HG02870 (cell line): Measurements from ENCODE around the gene ADARB1.

Experiments used
- ATAC-seq: cut with Tn5 transposase; IDR thresholded peaks from one replicate; pipeline ENCODE4 v1.9.1; 2021; ENCODE audit warnings: mild to moderate bottlenecking, moderate library complexity; ENCODE audit not compliant: unreplicated experiment

ADARB1 gene

GRCh38 chr21:45090966-45091365 lies 16.6 kb downstream of the ADARB1 start:
- no peak for ATAC-seq

- no peak for ATAC-seq
These were observed 17.4 kb downstream of the ADARB1 start for GRCh38 chr21:45091550-45092322.

- ATAC-seq = no peak
These were observed 18.7 kb downstream of the ADARB1 start for GRCh38 chr21:45093035-45093532.

GRCh38 chr21:45094412-45094811 lies 20.0 kb downstream of the ADARB1 start:
- ATAC-seq = no peak

- no peak for ATAC-seq
These were observed 21.1 kb downstream of the ADARB1 start for GRCh38 chr21:45095505-45095904.

GRCh38 chr21:45096217-45096616 lies 21.8 kb downstream of the ADARB1 start:
- ATAC-seq = no peak

GRCh38 chr21:45097827-45098387 lies 23.5 kb downstream of the ADARB1 start:
- ATAC-seq = no peak

- no peak for ATAC-seq
These were observed 24.5 kb downstream of the ADARB1 start for GRCh38 chr21:45098867-45099266.

GRCh38 chr21:45099571-45099970 lies 25.2 kb downstream of the ADARB1 start:
- no peak for ATAC-seq

GRCh38 chr21:45100866-45101265 lies 26.5 kb downstream of the ADARB1 start:
- no peak for ATAC-seq

- ATAC-seq = no peak
These were observed 28.1 kb downstream of the ADARB1 start for GRCh38 chr21:45102391-45102932.

GRCh38 chr21:45103971-45104520 lies 29.7 kb downstream of the ADARB1 start:
- ATAC-seq = no peak

- no peak for ATAC-seq
These were observed 30.2 kb downstream of the ADARB1 start for GRCh38 chr21:45104560-45104959.

- ATAC-seq = no peak
These were observed 31.6 kb downstream of the ADARB1 start for GRCh38 chr21:45105906-45106485.

GRCh38 chr21:45108034-45108790 lies 33.8 kb downstream of the ADARB1 start:
- no peak for ATAC-seq

- ATAC-seq = no peak
These were observed 34.7 kb downstream of the ADARB1 start for GRCh38 chr21:45108808-45109781.

- ATAC-seq = peak; percentile 82
These were observed 35.6 kb downstream of the ADARB1 start for GRCh38 chr21:45109831-45110492.

- no peak for ATAC-seq
These were observed 36.7 kb downstream of the ADARB1 start for GRCh38 chr21:45110873-45111624.
